ENCODE results near the gene STMP1. TPM values are rescaled to one million over a fixed set of nuclear protein-coding genes. Genes with fewer than 3 reads are reported as not detected.
"Not testable (repeated sequence)": the region's sequence is repeated elsewhere in the genome, so short reads cannot be mapped to it uniquely, and the experiment has no call there.

STMP1 gene
- 27.4 TPM for total RNA-seq
- long read RNA-seq, transcript STMP1-202 (3 exons, 2,450 nt) = major isoform, 26 of 30 reads
- long read RNA-seq, partial matches to known transcripts = 0 of 30 reads
- long read RNA-seq, other reads (novel, unspliced or antisense) = 3 of 30 reads

- ATAC-seq (peak; percentile 98), DNase-seq (ENCODE audit: missing footprints) (peak; percentile 98)
- intact Hi-C loops (cut with DNase I) = loop anchor here (2.0 to 10.0 kb wide), 2 partner anchors 134 to 352 kb away; no protein-coding TSS in a partner anchor
Measured at GRCh38 chr7:135662373-135663114, at the start of gene STMP1. Gene STMP1 (plus strand): TSS chr7:135662514.

GRCh38 chr7:135616136-135616535 is 46.2 kb upstream of the STMP1 start:
- intact Hi-C loops (cut with DNase I) = no loop called here
- ATAC-seq (no peak), DNase-seq (ENCODE audit: missing footprints) (no peak)

- intact Hi-C loops (cut with DNase I) = no loop called here
- DNase-seq (ENCODE audit: missing footprints) (no peak), ATAC-seq (no peak)
Measured at GRCh38 chr7:135617781-135618180, 44.5 kb upstream of the STMP1 start.

- ATAC-seq (no peak), DNase-seq (ENCODE audit: missing footprints) (no peak)
- intact Hi-C loops (cut with DNase I) = no loop called here
Measured at GRCh38 chr7:135618510-135618909, 43.8 kb upstream of the STMP1 start.

GRCh38 chr7:135620447-135620846 is 41.9 kb upstream of the STMP1 start:
- intact Hi-C loops (cut with DNase I) = no loop called here
- no peak for ATAC-seq

GRCh38 chr7:135620980-135621850 is 41.1 kb upstream of the STMP1 start:
- no peak for DNase-seq (ENCODE audit: missing footprints)
- intact Hi-C loops (cut with DNase I) = no loop called here

More at GRCh38 chr7:135620447-135620846, 41.9 kb upstream of the STMP1 start:
- no peak for DNase-seq (ENCODE audit: missing footprints)

GRCh38 chr7:135634191-135634878 is 28.0 kb upstream of the STMP1 start:
- intact Hi-C loops (cut with DNase I) = no loop called here
- DNase-seq (ENCODE audit: missing footprints) (no peak), ATAC-seq (no peak)

More at GRCh38 chr7:135620980-135621850, 41.1 kb upstream of the STMP1 start:
- ATAC-seq = no peak

GRCh38 chr7:135639690-135640089 is 22.6 kb upstream of the STMP1 start:
- intact Hi-C loops (cut with DNase I); ATAC-seq; DNase-seq (ENCODE audit: missing footprints): not testable (repeated sequence)

- no peak for ATAC-seq
- intact Hi-C loops (cut with DNase I) = no loop called here
Measured at GRCh38 chr7:135644154-135644553, 18.2 kb upstream of the STMP1 start.

GRCh38 chr7:135644729-135645128 is 17.6 kb upstream of the STMP1 start:
- intact Hi-C loops (cut with DNase I) = loop anchor here (1.0 kb wide), 1 partner anchor 363 kb away; no protein-coding TSS in a partner anchor
- DNase-seq (ENCODE audit: missing footprints) = no peak
- ATAC-seq = no peak

More at GRCh38 chr7:135644154-135644553, 18.2 kb upstream of the STMP1 start:
- DNase-seq (ENCODE audit: missing footprints) = no peak

- no peak for DNase-seq (ENCODE audit: missing footprints)
Measured at GRCh38 chr7:135645296-135645904, 16.9 kb upstream of the STMP1 start.

GRCh38 chr7:135647755-135648154 is 14.6 kb upstream of the STMP1 start:
- intact Hi-C loops (cut with DNase I) = no loop called here
- no peak for ATAC-seq
- DNase-seq (ENCODE audit: missing footprints) = no peak

More at GRCh38 chr7:135645296-135645904, 16.9 kb upstream of the STMP1 start:
- ATAC-seq = no peak
- intact Hi-C loops (cut with DNase I) = loop anchor here (1.0 kb wide), 1 partner anchor 364 kb away; no protein-coding TSS in a partner anchor

GRCh38 chr7:135648235-135648634 is 14.1 kb upstream of the STMP1 start:
- DNase-seq (ENCODE audit: missing footprints) (no peak), ATAC-seq (no peak)
- intact Hi-C loops (cut with DNase I) = no loop called here

GRCh38 chr7:135650831-135651573 is 11.3 kb upstream of the STMP1 start:
- DNase-seq (ENCODE audit: missing footprints) (no peak), ATAC-seq (no peak)
- intact Hi-C loops (cut with DNase I) = no loop called here

GRCh38 chr7:135653340-135654080 is 8.8 kb upstream of the STMP1 start:
- no peak for ATAC-seq
- no peak for DNase-seq (ENCODE audit: missing footprints)
- intact Hi-C loops (cut with DNase I) = no loop called here

- intact Hi-C loops (cut with DNase I) = no loop called here
- no peak for ATAC-seq
- DNase-seq (ENCODE audit: missing footprints) = no peak
Measured at GRCh38 chr7:135658564-135658963, 3.8 kb upstream of the STMP1 start.

All from Right ventricle myocardium inferior (tissue), 1 donor.